ENCODE measurements around the gene UQCRC2. TPM values are rescaled to one million over a fixed set of nuclear protein-coding genes. Genes with fewer than 3 reads are reported as not detected.

The UQCRC2 gene
- total and polyA plus RNA-seq, 8 donors = 124 to 702 (median 164) TPM

DNA sequence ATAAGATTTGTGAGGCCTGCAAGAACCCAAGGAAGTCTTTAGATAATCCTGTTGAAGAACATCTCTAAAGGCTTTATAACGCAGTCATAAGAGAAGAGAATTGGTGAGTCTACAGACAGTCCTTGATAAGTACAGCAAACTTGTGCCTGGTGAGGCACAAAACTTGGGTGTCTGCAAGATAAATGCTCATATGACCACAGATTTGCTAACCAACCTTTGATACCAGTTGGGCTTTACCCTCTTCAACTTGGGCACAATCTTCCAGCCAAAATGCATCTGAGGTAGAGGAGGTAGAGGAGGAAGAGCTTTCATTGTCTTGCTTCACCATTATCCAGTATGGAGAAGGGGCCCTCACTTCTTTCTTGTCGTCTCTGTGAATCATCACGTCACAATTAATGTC lies 30.9 kb downstream of the UQCRC2 start:
- Histone ChIP-seq H3K4me3 (no peak overlapping the region), H3K27ac (no peak overlapping the region), H3K4me1 (peaks cover 0 to 12% (median 8%) of the 10 kb centered on the region in 4 donors), H3K36me3 (peaks cover 47 to 80% (median 76%) of the 10 kb centered on the region in 4 donors), H3K27me3 (no peaks in the 10 kb centered on the region), H3K9me3 (no peaks in the 10 kb centered on the region)
- DNase-seq = no peak
- 87 to 97% (median 92%) methylated on average over 3 of the region's 3 CpGs for WGBS, 5 donors
- intact Hi-C loops (cut with DNase I; ENCODE audit: low total_unique reads) = no loop called here
- TF ChIP-seq, protein P1, sequence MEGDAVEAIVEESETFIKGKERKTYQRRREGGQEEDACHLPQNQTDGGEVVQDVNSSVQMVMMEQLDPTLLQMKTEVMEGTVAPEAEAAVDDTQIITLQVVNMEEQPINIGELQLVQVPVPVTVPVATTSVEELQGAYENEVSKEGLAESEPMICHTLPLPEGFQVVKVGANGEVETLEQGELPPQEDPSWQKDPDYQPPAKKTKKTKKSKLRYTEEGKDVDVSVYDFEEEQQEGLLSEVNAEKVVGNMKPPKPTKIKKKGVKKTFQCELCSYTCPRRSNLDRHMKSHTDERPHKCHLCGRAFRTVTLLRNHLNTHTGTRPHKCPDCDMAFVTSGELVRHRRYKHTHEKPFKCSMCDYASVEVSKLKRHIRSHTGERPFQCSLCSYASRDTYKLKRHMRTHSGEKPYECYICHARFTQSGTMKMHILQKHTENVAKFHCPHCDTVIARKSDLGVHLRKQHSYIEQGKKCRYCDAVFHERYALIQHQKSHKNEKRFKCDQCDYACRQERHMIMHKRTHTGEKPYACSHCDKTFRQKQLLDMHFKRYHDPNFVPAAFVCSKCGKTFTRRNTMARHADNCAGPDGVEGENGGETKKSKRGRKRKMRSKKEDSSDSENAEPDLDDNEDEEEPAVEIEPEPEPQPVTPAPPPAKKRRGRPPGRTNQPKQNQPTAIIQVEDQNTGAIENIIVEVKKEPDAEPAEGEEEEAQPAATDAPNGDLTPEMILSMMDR (IDR thresholded peaks at IDR 0.05) = no peak
- no peak for TF ChIP-seq POLR2AphosphoS5 (IDR thresholded peaks at IDR 0.05)
- TF ChIP-seq POLR2A (IDR thresholded peaks at IDR 0.05) = no peak
- no peak for TF ChIP-seq EP300 (IDR thresholded peaks at IDR 0.05)

DNA sequence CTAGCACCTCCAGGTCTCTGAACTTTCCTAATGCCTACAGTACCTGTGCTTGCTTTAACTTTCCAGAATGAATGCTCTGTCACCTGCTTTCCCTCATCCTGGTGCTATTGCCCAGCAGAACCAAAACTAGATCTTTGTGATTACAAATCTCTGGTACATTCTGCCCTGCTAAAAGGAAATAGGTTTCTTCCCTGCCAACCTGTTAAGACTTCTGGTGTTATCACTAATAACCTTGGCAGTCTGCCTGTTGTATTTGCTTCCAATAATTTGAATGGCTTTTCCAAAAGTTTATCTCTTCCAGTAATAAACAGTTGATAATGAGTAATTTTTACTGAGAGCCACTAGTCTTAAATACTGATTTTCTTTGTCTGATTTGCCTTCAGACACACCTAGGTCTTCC lies 32.4 kb downstream of the UQCRC2 start:
- TF ChIP-seq, protein P1 (IDR thresholded peaks at IDR 0.05) = no peak
- TF ChIP-seq POLR2AphosphoS5 (IDR thresholded peaks at IDR 0.05) = peak in 1 of 3 donors; percentile 51
- peaks cover 0 to 19% (median 12%) of the 10 kb centered on the region in 4 donors for H3K4me1 ChIP-seq
- H3K4me3 ChIP-seq = no peak overlapping the region
- peak overlapping the region in 1 of 5 donors; percentile 33 for H3K27ac ChIP-seq
- no peaks in the 10 kb centered on the region for H3K27me3 ChIP-seq
- peaks cover 32 to 66% (median 61%) of the 10 kb centered on the region in 4 donors for H3K36me3 ChIP-seq
- DNase-seq = no peak
- intact Hi-C loops (cut with DNase I; ENCODE audit: low total_unique reads) = no loop called here
- H3K9me3 ChIP-seq = no peaks in the 10 kb centered on the region

DNA sequence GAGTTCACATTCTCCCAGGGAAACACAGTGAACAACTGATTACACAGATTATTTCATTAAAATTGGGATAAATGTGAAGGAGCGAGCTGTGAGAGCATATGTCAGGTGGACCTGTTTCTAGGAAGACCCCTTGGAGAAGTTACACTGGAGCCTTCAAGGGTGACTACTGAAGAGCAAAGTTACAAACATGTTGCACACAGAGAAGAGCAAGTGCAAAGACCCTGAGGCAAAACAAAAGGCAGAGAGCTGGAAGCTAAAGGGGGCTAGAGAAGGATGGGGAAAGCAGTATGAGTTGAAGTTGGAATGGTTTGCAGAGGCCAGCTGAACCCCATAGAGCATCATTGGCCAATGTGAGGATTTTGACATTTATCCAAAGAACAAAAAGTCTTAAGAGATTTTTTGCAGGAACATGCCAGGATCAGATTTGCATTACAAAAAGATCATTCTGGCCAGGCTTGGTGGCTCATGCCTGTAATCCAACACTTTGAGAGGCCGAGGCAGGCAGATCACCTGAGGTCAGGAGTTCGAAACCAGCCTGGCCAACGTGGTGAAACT lies 33.6 kb downstream of the UQCRC2 start:
- H3K36me3 ChIP-seq = peaks cover 20 to 53% (median 48%) of the 10 kb centered on the region in 4 donors
- intact Hi-C loops (cut with DNase I; ENCODE audit: low total_unique reads) = no loop called here
- 80 to 91% (median 89%) methylated on average over 4 of the region's 4 CpGs for WGBS, 5 donors
- TF ChIP-seq EP300 (IDR thresholded peaks at IDR 0.05) = no peak
- TF ChIP-seq, protein P1 (IDR thresholded peaks at IDR 0.05) = no peak
- TF ChIP-seq POLR2A (IDR thresholded peaks at IDR 0.05) = no peak
- TF ChIP-seq POLR2AphosphoS5 (IDR thresholded peaks at IDR 0.05) = no peak
- no peak overlapping the region for H3K27ac ChIP-seq
- H3K9me3 ChIP-seq = no peaks in the 10 kb centered on the region
- no peaks in the 10 kb centered on the region for H3K27me3 ChIP-seq
- DNase-seq = no peak
- no peak overlapping the region for H3K4me3 ChIP-seq
- peaks cover 0 to 26% (median 12%) of the 10 kb centered on the region in 4 donors for H3K4me1 ChIP-seq

DNA sequence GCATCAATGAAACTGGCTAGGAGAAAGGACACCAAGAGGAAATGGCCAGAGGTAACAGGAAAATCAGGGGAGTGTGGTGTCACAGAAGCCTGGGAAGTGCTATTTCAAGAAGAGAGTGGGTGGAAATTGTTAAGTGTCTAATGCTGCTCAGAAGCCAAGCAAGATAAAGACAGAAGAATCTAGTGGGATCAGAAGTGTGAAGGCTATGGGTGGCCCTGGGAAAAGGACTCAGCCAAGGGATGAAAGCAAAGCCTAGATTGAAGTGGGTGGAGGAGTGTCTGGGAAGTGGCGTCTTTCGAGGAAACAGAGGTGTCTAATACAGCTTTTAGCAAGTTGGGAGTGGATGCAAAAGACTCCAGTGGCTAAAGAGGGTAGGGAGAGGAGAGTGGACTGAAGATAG lies 34.3 kb downstream of the UQCRC2 start:
- Histone ChIP-seq H3K9me3 (no peaks in the 10 kb centered on the region), H3K4me1 (peaks cover 0 to 26% (median 12%) of the 10 kb centered on the region in 4 donors), H3K27ac (no peak overlapping the region), H3K4me3 (no peak overlapping the region), H3K27me3 (no peaks in the 10 kb centered on the region), H3K36me3 (peaks cover 14 to 46% (median 41%) of the 10 kb centered on the region in 4 donors)
- DNase-seq = no peak
- TF ChIP-seq EP300 (IDR thresholded peaks at IDR 0.05) (no peak), POLR2A (IDR thresholded peaks at IDR 0.05) (no peak), POLR2AphosphoS5 (IDR thresholded peaks at IDR 0.05) (no peak)
- TF ChIP-seq, protein P1 (IDR thresholded peaks at IDR 0.05) = no peak
- intact Hi-C loops (cut with DNase I; ENCODE audit: low total_unique reads) = no loop called here
- WGBS, 5 donors = 77 to 95% (median 85%) methylated on average over 2 of the region's 2 CpGs

Measured in stomach (tissue), 9 donors.